Measurements from ENCODE around the gene TRAF3.

DNA sequence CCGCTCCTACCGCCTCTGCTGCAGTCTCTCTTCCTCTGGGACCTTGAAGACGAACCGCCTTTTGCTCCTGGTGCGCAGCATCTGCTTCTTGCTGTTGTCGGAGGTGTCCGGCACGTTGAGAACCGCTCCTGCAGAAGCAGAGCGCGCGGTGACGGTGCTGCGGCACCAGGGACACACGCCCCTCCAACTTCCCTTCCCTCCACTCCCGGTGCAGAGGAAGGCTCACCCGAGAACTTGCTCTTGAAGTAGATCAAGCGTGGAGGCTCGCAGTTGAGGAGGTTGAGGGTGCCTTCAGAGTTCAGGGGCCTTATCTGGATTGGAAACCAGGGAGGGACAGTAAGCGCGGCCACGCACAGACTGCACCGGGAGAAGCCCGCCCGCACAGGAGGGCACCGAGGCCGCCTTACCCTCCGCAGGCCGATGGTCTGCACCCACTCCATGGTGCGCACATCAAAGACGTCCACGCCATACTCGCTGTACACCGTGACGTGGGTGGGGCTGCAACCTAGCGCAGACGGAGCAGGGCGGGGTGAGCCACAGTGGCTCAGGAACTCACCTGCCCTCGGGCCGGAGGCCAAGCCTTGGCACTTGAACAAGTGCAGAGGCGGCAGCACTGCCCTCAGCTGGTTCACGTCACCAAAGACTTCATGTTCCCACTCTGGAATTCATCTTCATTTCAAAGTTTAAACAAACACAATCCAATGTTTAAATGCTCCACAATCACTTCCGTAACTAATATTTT lies 162.7 kb downstream of the TRAF3 start:
- TF ChIP-seq NR3C1 (CRISPR knock-in tag; conservative IDR thresholded peaks at IDR 0.05; ENCODE audit: low read depth), result no peak
- TF ChIP-seq, protein P1, sequence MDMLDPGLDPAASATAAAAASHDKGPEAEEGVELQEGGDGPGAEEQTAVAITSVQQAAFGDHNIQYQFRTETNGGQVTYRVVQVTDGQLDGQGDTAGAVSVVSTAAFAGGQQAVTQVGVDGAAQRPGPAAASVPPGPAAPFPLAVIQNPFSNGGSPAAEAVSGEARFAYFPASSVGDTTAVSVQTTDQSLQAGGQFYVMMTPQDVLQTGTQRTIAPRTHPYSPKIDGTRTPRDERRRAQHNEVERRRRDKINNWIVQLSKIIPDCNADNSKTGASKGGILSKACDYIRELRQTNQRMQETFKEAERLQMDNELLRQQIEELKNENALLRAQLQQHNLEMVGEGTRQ (CRISPR knock-in tag; IDR thresholded peaks at IDR 0.05), result no peak
- TF ChIP-seq ZNF671 (CRISPR knock-in tag; IDR thresholded peaks at IDR 0.05), result no peak

All from WTC11 (cell line).